Left renal cortex interstitium (tissue), 4 donors: ENCODE measurements around the gene TMED3. TPM values are rescaled to one million over a fixed set of nuclear protein-coding genes. Genes with fewer than 3 reads are reported as not detected.
"Not testable (repeated sequence)": the region's sequence is repeated elsewhere in the genome, so short reads cannot be mapped to it uniquely, and the experiment has no call there.

ENCODE experiments used
- DNase-seq, 4 donors: peaks; one replicate each; pipeline ENCODE4 v3.0.0-alpha.2; 2013; ENCODE audit warnings: low read depth in 4 of 4, low spot score in 2 of 4, missing footprints in 1 of 4
- polyA plus RNA-seq, 4 donors: library from polyadenylated mRNA; unstranded; fragments of 120-200 nt; gene quantifications; one replicate each; pipeline ENCODE4 v1.2.1, GENCODE V29; 2013; ENCODE audit not compliant: insufficient read length in 4 of 4

Gene TMED3
- polyA plus RNA-seq, 4 donors: 56.5 to 72.3 (median 65.0) TPM

- no peak for DNase-seq
Measured at GRCh38 chr15:79315623-79316328, 4.9 kb downstream of the TMED3 start.

- no peak for DNase-seq
Measured at GRCh38 chr15:79316864-79317263, 6.0 kb downstream of the TMED3 start.

GRCh38 chr15:79319973-79320372 is 9.1 kb downstream of the TMED3 start:
- DNase-seq: not testable (repeated sequence)

- DNase-seq: no peak
Measured at GRCh38 chr15:79321876-79322275, 11.0 kb downstream of the TMED3 start.

- DNase-seq: no peak
Measured at GRCh38 chr15:79322306-79322705, 11.4 kb downstream of the TMED3 start.

- no peak for DNase-seq
Measured at GRCh38 chr15:79322945-79323344, 12.0 kb downstream of the TMED3 start.

GRCh38 chr15:79329171-79329611 is 18.3 kb downstream of the TMED3 start:
- no peak for DNase-seq

- no peak for DNase-seq
Measured at GRCh38 chr15:79332824-79333510, 22.1 kb downstream of the TMED3 start.

- no peak for DNase-seq
Measured at GRCh38 chr15:79337591-79337990, 26.7 kb downstream of the TMED3 start.

GRCh38 chr15:79339588-79340314 is 28.8 kb downstream of the TMED3 start:
- DNase-seq: peak in 3 of 4 donors; percentile 6 to 20 (median 16)

- DNase-seq: no peak
Measured at GRCh38 chr15:79340315-79340602, 29.3 kb downstream of the TMED3 start.

GRCh38 chr15:79341396-79341795 is 30.5 kb downstream of the TMED3 start:
- no peak for DNase-seq

GRCh38 chr15:79349525-79349924 is 38.6 kb downstream of the TMED3 start:
- DNase-seq: no peak

- DNase-seq: no peak
Measured at GRCh38 chr15:79352206-79352605, 41.3 kb downstream of the TMED3 start.

GRCh38 chr15:79357566-79357965 is 46.7 kb downstream of the TMED3 start:
- no peak for DNase-seq

- DNase-seq: no peak
Measured at GRCh38 chr15:79358069-79358468, 47.2 kb downstream of the TMED3 start.

- DNase-seq: no peak
Measured at GRCh38 chr15:79364571-79365240, 53.8 kb downstream of the TMED3 start.

GRCh38 chr15:79365765-79366164 is 54.9 kb downstream of the TMED3 start:
- no peak for DNase-seq

- no peak for DNase-seq
Measured at GRCh38 chr15:79366691-79367090, 55.8 kb downstream of the TMED3 start.

- no peak for DNase-seq
Measured at GRCh38 chr15:79370716-79371115, 59.8 kb downstream of the TMED3 start.

- DNase-seq: no peak
Measured at GRCh38 chr15:79371591-79371990, 60.7 kb downstream of the TMED3 start.
